ENCODE measurements around the gene TCF3. TPM values are rescaled to one million over a fixed set of nuclear protein-coding genes. Genes with fewer than 3 reads are reported as not detected.

The TCF3 gene
- total and polyA plus RNA-seq, 2 donors (not counting 3 experiments of a cell fraction or from before 2014, with no cell fraction given): 147 to 193 TPM

DNA sequence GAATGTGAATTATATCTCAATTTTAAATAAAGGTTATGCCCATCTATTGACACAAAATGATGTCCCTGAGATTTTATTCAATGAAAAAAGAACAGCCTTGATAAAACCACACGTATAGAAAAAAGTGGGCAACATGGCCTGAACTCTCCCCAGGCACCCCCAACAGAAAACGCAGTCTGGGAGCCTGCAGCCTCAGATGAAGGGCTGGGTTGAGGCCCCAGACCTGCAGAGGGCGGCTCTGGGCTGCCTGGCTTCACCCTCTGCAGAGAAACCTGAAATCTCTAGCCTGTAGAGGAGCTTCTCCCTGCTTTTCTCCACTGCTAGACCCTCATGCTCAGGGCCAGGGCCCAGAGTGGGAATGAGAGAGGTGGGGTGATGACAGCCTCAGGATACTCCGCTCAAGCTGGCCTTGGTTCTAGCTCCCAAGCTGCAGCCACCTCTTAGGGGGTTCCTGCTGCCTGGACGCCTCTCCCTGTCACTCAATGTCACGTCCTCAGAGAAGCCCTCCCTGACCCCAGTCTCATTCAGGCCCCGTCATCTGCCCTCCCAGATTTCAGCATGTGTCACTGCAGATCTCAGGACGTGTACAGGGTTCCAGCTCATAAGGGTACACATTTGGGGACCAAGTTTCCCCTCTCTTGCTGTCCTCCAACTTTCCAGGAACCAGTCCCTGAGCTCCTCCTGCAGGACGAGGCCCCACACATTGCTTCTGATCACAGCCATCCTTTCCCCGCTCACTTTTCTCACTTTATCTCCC is 61.6 kb downstream of the TCF3 start:
- no TSS peak for BruUV-seq (replicated peaks)
- dilution Hi-C loops (cut with MboI; ENCODE audit: extremely low pct_ligation_motif_present, low sequenced_read_pairs): no loop called here
- peak; percentile 23 for DNase-seq (ENCODE audit: low read depth, low spot score)
- peak overlapping the region; percentile 88 for H3K27ac ChIP-seq (ENCODE audit: insufficient read depth, low read depth, low read length)
- H3K9me1 ChIP-seq (replicated peaks; ENCODE audit: control insufficient read depth, extremely low read depth, insufficient read depth, low read length): no peaks in the 10 kb centered on the region
- intact Hi-C loops (cut with micrococcal nuclease): loop anchor here (10.0 kb wide), 1 partner anchor 186 kb away; the partner anchor contains the start of genes DAZAP1 and GAMT
- TF ChIP-seq CTCF (IDR thresholded peaks at IDR 0.05; ENCODE audit: extremely low read depth in 1 of 2, insufficient read depth in 1 of 2, low read depth in 1 of 2, low read length in 2 of 2) (peak in 1 of 2 donors; percentile 40), EZH2 (IDR thresholded peaks at IDR 0.05; ENCODE audit: borderline replicate concordance, low read depth, low read length, severe bottlenecking) (no peak), POLR2A (IDR thresholded peaks at IDR 0.05; ENCODE audit: low read depth, low read length) (peak; percentile 76), POLR2AphosphoS5 (IDR thresholded peaks at IDR 0.05; ENCODE audit: insufficient read depth, low read depth, low read length) (peak; percentile 55)
- H3K9ac ChIP-seq (replicated peaks; ENCODE audit: extremely low read depth, insufficient read depth, low read length): peak overlapping the region; percentile 100
- CTCF ChIA-PET: interaction anchor here (0.8 to 4.0 kb wide), 9 partner anchors 10 to 247 kb away, joined by 3 to 26 read pairs (median 4); no protein-coding TSS in a partner anchor
- H3K79me2 ChIP-seq (ENCODE audit: control insufficient read depth, insufficient read depth, low read length): peaks cover 56% of the 10 kb centered on the region
- FAIRE-seq: peak; percentile 49
- peak overlapping the region; percentile 95 for H3K4me2 ChIP-seq (ENCODE audit: insufficient read depth, low read length)
- H2AFZ ChIP-seq (ENCODE audit: low read depth, low read length): no peak overlapping the region
- POLR2A ChIA-PET: interaction anchor here (0.7 kb wide), 1 partner anchor 13 kb away, joined by 3 read pairs; no protein-coding TSS in a partner anchor
- H3K4me3 ChIP-seq (replicated peaks in 1 of 3; ENCODE audit: insufficient read depth in 1 of 3, low read depth in 1 of 3, low read length in 3 of 3): peak overlapping the region; percentile 89 to 99 (median 99)
- H3K27me3 ChIP-seq (ENCODE audit: control insufficient read depth in 2 of 2, insufficient read depth in 2 of 2, low read length in 2 of 2): no peaks in the 10 kb centered on the region
- peaks cover 15% of the 10 kb centered on the region for H3K4me1 ChIP-seq (ENCODE audit: control insufficient read depth, extremely low read depth, insufficient read depth, low read length)
- H3K36me3 ChIP-seq (ENCODE audit: control insufficient read depth in 2 of 2, extremely low read depth in 1 of 2, insufficient read depth in 2 of 2, low read length in 2 of 2): peaks cover 0 to 4% of the 10 kb centered on the region in 2 experiments
- H3K9me3 ChIP-seq (replicated peaks; ENCODE audit: control insufficient read depth, insufficient read depth, low read length): no peaks in the 10 kb centered on the region
- H4K20me1 ChIP-seq (replicated peaks; ENCODE audit: control insufficient read depth, extremely low read depth, insufficient read depth, low read length): no peaks in the 10 kb centered on the region
